HEK293 (cell line): Measurements from ENCODE around the gene PNKD.

Experiments used
- GFI1B ChIP-seq: fragments of 450-650 bp; formaldehyde crosslinking; IDR thresholded peaks from 2 replicates; pipeline ENCODE4 v1.5.1; 2016; ENCODE audit warnings: missing biosample characterization, missing genetic modification characterization
- GLIS2 ChIP-seq: fragments of 450-650 bp; formaldehyde crosslinking; IDR thresholded peaks from 2 replicates; pipeline ENCODE4 v1.5.1; 2016; ENCODE audit warnings: missing biosample characterization, missing genetic modification characterization
- IKZF3 ChIP-seq: fragments of 450-650 bp; IDR thresholded peaks from 2 replicates; pipeline ENCODE4 v1.5.0; 2018; ENCODE audit warnings: missing biosample characterization, mild to moderate bottlenecking, missing genetic modification characterization, moderate library complexity
- KLF10 ChIP-seq: fragments of 450-650 bp; IDR thresholded peaks from 2 replicates; pipeline ENCODE4 v1.5.1; 2018; ENCODE audit warnings: missing biosample characterization, mild to moderate bottlenecking, missing genetic modification characterization
- KLF7 ChIP-seq: fragments of 450-650 bp; formaldehyde crosslinking; IDR thresholded peaks from 2 replicates; pipeline ENCODE4 v1.5.1; 2016; ENCODE audit warnings: missing biosample characterization, missing genetic modification characterization, borderline replicate concordance
- KLF8 ChIP-seq: fragments of 450-650 bp; formaldehyde crosslinking; IDR thresholded peaks from 2 replicates; pipeline ENCODE4 v1.5.1; 2016; ENCODE audit warnings: missing biosample characterization, missing genetic modification characterization
- MYNN ChIP-seq: fragments of 450-650 bp; formaldehyde crosslinking; IDR thresholded peaks from 2 replicates; pipeline ENCODE4 v1.5.1; 2016; ENCODE audit warnings: missing biosample characterization, missing genetic modification characterization, borderline replicate concordance
- SETDB1 ChIP-seq: IDR thresholded peaks from one replicate; pipeline ENCODE4 v1.6.1; 2017; ENCODE audit warnings: mild to moderate bottlenecking, low read length, moderate library complexity, mixed read lengths; ENCODE audit not compliant: insufficient read length
- ZBTB17 ChIP-seq: fragments of 450-650 bp; formaldehyde crosslinking; IDR thresholded peaks from 2 replicates; pipeline ENCODE4 v1.5.1; 2016; ENCODE audit warnings: missing biosample characterization, missing genetic modification characterization
- ZNF121 ChIP-seq: fragments of 450-650 bp; formaldehyde crosslinking; IDR thresholded peaks from 2 replicates; pipeline ENCODE4 v1.5.1; 2016; ENCODE audit warnings: missing biosample characterization, missing genetic modification characterization
- ZNF155 ChIP-seq: fragments of 450-650 bp; formaldehyde crosslinking; IDR thresholded peaks from 2 replicates; pipeline ENCODE4 v1.5.1; 2016; ENCODE audit warnings: missing biosample characterization, missing genetic modification characterization
- ZNF16 ChIP-seq: fragments of 450-650 bp; formaldehyde crosslinking; IDR thresholded peaks from 2 replicates; pipeline ENCODE4 v1.5.1; 2016; ENCODE audit warnings: low read depth, missing biosample characterization, missing genetic modification characterization
- ZNF2 ChIP-seq: fragments of 450-650 bp; formaldehyde crosslinking; IDR thresholded peaks from 2 replicates; pipeline ENCODE4 v1.5.1; 2016; ENCODE audit warnings: missing biosample characterization, missing genetic modification characterization
- ZNF202 ChIP-seq: fragments of 450-650 bp; formaldehyde crosslinking; IDR thresholded peaks from 2 replicates; pipeline ENCODE4 v1.5.1; 2016; ENCODE audit warnings: missing biosample characterization, missing genetic modification characterization, borderline replicate concordance
- ZNF23 ChIP-seq: fragments of 450-650 bp; formaldehyde crosslinking; IDR thresholded peaks from 2 replicates; pipeline ENCODE4 v1.5.1; 2016; ENCODE audit warnings: missing biosample characterization, missing genetic modification characterization, borderline replicate concordance
- ZNF335 ChIP-seq: fragments of 450-650 bp; formaldehyde crosslinking; conservative IDR thresholded peaks from 2 replicates; pipeline ENCODE4 v1.5.1; 2016; ENCODE audit warnings: missing biosample characterization, missing genetic modification characterization
- ZNF423 ChIP-seq: fragments of 450-650 bp; formaldehyde crosslinking; IDR thresholded peaks from 2 replicates; pipeline ENCODE4 v1.5.1; 2016; ENCODE audit warnings: missing biosample characterization, missing genetic modification characterization
- ZNF426 ChIP-seq: fragments of 450-650 bp; formaldehyde crosslinking; IDR thresholded peaks from 2 replicates; pipeline ENCODE4 v1.5.1; 2017; ENCODE audit warnings: missing biosample characterization, missing genetic modification characterization, mild to moderate bottlenecking, inconsistent platforms, moderate library complexity
- ZNF585B ChIP-seq: fragments of 450-650 bp; formaldehyde crosslinking; IDR thresholded peaks from 2 replicates; pipeline ENCODE4 v1.5.1; 2016; ENCODE audit warnings: missing biosample characterization, missing genetic modification characterization
- ZNF600 ChIP-seq: fragments of 450-650 bp; formaldehyde crosslinking; IDR thresholded peaks from 2 replicates; pipeline ENCODE4 v1.5.1; 2016; ENCODE audit warnings: missing biosample characterization, missing genetic modification characterization
- ZNF654 ChIP-seq: fragments of 450-650 bp; formaldehyde crosslinking; IDR thresholded peaks from 2 replicates; pipeline ENCODE4 v1.5.1; 2016; ENCODE audit warnings: low read depth, missing biosample characterization, missing genetic modification characterization
- ZNF670 ChIP-seq: fragments of 450-650 bp; formaldehyde crosslinking; IDR thresholded peaks from 2 replicates; pipeline ENCODE4 v1.5.1; 2016; ENCODE audit warnings: missing biosample characterization, missing genetic modification characterization, low read depth
- ZNF768 ChIP-seq: fragments of 450-650 bp; formaldehyde crosslinking; IDR thresholded peaks from 2 replicates; pipeline ENCODE4 v1.5.1; 2018; ENCODE audit warnings: missing biosample characterization, mild to moderate bottlenecking, missing genetic modification characterization
- TF ChIP-seq, protein P1 (sequence below): fragments of 450-650 bp; formaldehyde crosslinking; IDR thresholded peaks from 2 replicates; pipeline ENCODE4 v1.5.1; 2016; ENCODE audit warnings: missing biosample characterization, missing genetic modification characterization
- TF ChIP-seq, protein P2 (sequence below): fragments of 450-650 bp; formaldehyde crosslinking; IDR thresholded peaks from 2 replicates; pipeline ENCODE4 v1.5.1; 2016; ENCODE audit warnings: missing biosample characterization, missing genetic modification characterization, borderline replicate concordance
- TF ChIP-seq, protein P3 (sequence below): fragments of 450-650 bp; formaldehyde crosslinking; IDR thresholded peaks from 2 replicates; pipeline ENCODE4 v1.5.1; 2017; ENCODE audit warnings: missing biosample characterization, missing genetic modification characterization
- TF ChIP-seq, protein P4 (sequence below): fragments of 450-650 bp; formaldehyde crosslinking; IDR thresholded peaks from 2 replicates; pipeline ENCODE4 v1.5.1; 2016; ENCODE audit warnings: missing biosample characterization, missing genetic modification characterization

Gene PNKD

GRCh38 chr2:218272531-218273212, 2.4 kb downstream of the PNKD start (continued):
- TF ChIP-seq, protein P1, sequence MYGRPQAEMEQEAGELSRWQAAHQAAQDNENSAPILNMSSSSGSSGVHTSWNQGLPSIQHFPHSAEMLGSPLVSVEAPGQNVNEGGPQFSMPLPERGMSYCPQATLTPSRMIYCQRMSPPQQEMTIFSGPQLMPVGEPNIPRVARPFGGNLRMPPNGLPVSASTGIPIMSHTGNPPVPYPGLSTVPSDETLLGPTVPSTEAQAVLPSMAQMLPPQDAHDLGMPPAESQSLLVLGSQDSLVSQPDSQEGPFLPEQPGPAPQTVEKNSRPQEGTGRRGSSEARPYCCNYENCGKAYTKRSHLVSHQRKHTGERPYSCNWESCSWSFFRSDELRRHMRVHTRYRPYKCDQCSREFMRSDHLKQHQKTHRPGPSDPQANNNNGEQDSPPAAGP (tag by site-specific recombination) = peak; percentile 89
- TF ChIP-seq IKZF3 (tag by site-specific recombination) (peak; percentile 58; the same call in 1 of the 2 replicates), KLF10 (tag by site-specific recombination) (peak; percentile 94), ZNF155 (no peak), SETDB1 (no peak), ZNF16 (tag by site-specific recombination) (no peak), ZNF670 (tag by site-specific recombination) (no peak), ZNF654 (peak; percentile 73), ZNF426 (tag by site-specific recombination) (no peak), KLF8 (peak; percentile 87), ZNF23 (tag by site-specific recombination) (no peak), ZNF335 (tag by site-specific recombination) (0 out of 2 replicates have a peak, but pooled peaks have one; percentile 15), ZNF423 (tag by site-specific recombination) (peak; percentile 79; the same call in 1 of the 2 replicates), ZNF121 (tag by site-specific recombination) (no peak), ZNF768 (tag by site-specific recombination) (no peak), ZNF585B (tag by site-specific recombination) (no peak), ZNF2 (tag by site-specific recombination) (peak; percentile 63; the same call in 1 of the 2 replicates), MYNN (tag by site-specific recombination) (no peak), GFI1B (tag by site-specific recombination) (no peak), KLF7 (peak; percentile 91), GLIS2 (tag by site-specific recombination) (no peak), ZNF202 (tag by site-specific recombination) (no peak), ZNF600 (tag by site-specific recombination) (peak; percentile 56; the same call in 1 of the 2 replicates), ZBTB17 (tag by site-specific recombination) (0 out of 2 replicates have a peak, but pooled peaks have one; percentile 19)
- TF ChIP-seq, protein P2, sequence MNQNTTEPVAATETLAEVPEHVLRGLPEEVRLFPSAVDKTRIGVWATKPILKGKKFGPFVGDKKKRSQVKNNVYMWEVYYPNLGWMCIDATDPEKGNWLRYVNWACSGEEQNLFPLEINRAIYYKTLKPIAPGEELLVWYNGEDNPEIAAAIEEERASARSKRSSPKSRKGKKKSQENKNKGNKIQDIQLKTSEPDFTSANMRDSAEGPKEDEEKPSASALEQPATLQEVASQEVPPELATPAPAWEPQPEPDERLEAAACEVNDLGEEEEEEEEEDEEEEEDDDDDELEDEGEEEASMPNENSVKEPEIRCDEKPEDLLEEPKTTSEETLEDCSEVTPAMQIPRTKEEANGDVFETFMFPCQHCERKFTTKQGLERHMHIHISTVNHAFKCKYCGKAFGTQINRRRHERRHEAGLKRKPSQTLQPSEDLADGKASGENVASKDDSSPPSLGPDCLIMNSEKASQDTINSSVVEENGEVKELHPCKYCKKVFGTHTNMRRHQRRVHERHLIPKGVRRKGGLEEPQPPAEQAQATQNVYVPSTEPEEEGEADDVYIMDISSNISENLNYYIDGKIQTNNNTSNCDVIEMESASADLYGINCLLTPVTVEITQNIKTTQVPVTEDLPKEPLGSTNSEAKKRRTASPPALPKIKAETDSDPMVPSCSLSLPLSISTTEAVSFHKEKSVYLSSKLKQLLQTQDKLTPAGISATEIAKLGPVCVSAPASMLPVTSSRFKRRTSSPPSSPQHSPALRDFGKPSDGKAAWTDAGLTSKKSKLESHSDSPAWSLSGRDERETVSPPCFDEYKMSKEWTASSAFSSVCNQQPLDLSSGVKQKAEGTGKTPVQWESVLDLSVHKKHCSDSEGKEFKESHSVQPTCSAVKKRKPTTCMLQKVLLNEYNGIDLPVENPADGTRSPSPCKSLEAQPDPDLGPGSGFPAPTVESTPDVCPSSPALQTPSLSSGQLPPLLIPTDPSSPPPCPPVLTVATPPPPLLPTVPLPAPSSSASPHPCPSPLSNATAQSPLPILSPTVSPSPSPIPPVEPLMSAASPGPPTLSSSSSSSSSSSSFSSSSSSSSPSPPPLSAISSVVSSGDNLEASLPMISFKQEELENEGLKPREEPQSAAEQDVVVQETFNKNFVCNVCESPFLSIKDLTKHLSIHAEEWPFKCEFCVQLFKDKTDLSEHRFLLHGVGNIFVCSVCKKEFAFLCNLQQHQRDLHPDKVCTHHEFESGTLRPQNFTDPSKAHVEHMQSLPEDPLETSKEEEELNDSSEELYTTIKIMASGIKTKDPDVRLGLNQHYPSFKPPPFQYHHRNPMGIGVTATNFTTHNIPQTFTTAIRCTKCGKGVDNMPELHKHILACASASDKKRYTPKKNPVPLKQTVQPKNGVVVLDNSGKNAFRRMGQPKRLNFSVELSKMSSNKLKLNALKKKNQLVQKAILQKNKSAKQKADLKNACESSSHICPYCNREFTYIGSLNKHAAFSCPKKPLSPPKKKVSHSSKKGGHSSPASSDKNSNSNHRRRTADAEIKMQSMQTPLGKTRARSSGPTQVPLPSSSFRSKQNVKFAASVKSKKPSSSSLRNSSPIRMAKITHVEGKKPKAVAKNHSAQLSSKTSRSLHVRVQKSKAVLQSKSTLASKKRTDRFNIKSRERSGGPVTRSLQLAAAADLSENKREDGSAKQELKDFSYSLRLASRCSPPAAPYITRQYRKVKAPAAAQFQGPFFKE (tag by site-specific recombination) = no peak
- TF ChIP-seq, protein P3, sequence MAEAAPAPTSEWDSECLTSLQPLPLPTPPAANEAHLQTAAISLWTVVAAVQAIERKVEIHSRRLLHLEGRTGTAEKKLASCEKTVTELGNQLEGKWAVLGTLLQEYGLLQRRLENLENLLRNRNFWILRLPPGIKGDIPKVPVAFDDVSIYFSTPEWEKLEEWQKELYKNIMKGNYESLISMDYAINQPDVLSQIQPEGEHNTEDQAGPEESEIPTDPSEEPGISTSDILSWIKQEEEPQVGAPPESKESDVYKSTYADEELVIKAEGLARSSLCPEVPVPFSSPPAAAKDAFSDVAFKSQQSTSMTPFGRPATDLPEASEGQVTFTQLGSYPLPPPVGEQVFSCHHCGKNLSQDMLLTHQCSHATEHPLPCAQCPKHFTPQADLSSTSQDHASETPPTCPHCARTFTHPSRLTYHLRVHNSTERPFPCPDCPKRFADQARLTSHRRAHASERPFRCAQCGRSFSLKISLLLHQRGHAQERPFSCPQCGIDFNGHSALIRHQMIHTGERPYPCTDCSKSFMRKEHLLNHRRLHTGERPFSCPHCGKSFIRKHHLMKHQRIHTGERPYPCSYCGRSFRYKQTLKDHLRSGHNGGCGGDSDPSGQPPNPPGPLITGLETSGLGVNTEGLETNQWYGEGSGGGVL (tag by site-specific recombination) = no peak
- TF ChIP-seq, protein P4, sequence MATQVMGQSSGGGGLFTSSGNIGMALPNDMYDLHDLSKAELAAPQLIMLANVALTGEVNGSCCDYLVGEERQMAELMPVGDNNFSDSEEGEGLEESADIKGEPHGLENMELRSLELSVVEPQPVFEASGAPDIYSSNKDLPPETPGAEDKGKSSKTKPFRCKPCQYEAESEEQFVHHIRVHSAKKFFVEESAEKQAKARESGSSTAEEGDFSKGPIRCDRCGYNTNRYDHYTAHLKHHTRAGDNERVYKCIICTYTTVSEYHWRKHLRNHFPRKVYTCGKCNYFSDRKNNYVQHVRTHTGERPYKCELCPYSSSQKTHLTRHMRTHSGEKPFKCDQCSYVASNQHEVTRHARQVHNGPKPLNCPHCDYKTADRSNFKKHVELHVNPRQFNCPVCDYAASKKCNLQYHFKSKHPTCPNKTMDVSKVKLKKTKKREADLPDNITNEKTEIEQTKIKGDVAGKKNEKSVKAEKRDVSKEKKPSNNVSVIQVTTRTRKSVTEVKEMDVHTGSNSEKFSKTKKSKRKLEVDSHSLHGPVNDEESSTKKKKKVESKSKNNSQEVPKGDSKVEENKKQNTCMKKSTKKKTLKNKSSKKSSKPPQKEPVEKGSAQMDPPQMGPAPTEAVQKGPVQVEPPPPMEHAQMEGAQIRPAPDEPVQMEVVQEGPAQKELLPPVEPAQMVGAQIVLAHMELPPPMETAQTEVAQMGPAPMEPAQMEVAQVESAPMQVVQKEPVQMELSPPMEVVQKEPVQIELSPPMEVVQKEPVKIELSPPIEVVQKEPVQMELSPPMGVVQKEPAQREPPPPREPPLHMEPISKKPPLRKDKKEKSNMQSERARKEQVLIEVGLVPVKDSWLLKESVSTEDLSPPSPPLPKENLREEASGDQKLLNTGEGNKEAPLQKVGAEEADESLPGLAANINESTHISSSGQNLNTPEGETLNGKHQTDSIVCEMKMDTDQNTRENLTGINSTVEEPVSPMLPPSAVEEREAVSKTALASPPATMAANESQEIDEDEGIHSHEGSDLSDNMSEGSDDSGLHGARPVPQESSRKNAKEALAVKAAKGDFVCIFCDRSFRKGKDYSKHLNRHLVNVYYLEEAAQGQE (tag by site-specific recombination) = no peak
